GM18858 (cell line): ENCODE measurements around the gene ASTN1.

Experiments
- ATAC-seq: cut with Tn5 transposase; IDR thresholded peaks from one replicate; pipeline ENCODE4 v1.9.1; 2021; ENCODE audit not compliant: unreplicated experiment

ASTN1 gene

GRCh38 chr1:177165069-177165439 lies 542 bp upstream of the ASTN1 start:
- ATAC-seq, result no peak

DNA sequence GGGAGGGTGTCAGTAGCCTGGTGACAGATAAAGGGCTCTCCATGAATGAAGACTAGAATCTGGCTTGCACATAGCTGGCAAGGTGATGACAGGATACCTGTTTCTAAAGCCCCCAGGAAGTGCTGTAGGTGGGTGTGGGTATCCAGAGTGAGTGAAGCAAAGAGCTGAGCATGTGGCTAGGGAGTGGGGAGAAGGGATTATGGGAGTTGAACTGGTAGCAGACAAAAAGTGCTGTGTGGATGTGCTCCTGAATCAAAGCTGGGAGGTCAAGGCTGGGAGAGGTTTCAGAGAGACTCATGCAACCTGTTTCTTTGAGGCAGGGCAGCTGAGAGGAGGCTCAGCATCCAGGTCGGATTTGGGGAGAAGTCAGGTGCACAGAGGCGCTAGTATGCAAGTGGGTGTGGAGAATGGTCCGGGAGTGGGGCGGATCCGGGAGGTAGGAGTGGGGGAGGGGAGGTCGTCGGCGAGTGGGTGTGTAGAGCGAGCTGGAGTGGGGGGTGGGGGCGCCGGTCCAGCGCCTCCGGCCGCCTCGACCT lies 600 bp downstream of the ASTN1 start:
- ATAC-seq, result no peak

GRCh38 chr1:177162243-177162642 lies 2.3 kb downstream of the ASTN1 start:
- no peak for ATAC-seq

GRCh38 chr1:177146499-177146898 lies 18.0 kb downstream of the ASTN1 start:
- no peak for ATAC-seq

DNA sequence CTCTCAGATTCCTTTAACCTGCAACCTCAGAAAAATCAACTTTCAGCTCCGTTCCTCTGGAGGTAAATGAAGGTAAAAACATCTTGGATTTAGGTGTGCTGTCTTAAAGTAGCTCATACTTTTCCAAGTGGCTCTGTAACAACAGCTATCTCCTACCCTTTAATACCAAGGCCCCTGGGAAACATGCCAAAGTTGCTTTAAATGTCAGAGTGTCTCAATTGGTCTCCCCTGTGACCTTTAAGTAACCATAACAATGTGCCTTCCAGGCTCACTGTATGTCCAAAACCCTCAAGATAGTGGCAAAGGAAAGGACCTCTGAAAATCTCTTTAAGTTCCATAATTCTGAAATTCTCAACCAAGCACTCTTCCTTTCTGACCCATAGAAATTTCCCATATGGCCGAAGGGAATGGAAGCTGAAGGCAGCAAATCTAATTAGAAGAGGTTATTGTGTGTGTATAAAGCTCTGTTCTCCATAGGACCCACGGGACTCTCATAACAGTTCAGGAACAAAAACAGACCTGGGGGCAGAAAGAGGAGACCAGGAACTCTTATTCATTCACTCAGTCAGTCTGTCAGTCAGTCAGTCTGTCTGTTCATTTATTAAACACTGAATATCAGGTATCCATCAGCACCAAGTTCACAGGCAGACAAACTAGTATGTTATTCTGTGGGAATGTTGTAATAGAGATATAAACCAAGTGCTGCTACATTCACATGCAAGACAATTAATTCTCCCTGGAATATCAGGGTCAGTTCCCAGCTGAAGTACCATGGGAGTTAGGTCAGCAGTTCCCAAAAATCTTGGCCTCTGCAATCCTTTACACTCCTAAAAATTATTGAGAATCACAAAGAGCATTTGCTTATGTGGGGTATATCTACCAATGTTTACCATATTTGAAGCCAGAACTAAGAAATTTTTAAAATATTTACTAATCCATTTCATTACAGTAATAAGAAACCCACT lies 19.1 kb downstream of the ASTN1 start:
- no peak for ATAC-seq

DNA sequence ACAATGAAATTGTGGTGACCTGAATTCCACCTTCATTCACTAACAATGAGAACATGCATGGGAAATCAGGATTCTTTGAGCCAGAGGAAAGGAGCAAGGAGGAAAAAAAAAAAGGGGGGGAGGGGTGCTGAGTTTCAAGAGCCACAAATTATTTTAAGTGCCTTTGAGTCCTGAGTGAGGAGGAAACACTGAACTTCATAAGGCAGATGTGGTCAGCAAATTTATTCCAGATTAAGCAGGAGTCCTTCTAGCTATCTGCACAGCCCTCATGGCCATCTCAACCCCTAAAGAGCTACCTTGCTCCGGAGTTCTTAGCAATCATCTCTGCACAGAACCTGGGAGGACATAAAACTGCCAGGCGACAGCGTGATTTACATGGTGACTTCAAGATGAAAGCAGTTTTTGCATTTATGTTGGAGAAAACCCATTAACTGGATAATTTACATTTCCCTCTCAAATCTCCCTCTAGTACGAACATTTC lies 21.7 kb downstream of the ASTN1 start:
- ATAC-seq, result no peak

DNA sequence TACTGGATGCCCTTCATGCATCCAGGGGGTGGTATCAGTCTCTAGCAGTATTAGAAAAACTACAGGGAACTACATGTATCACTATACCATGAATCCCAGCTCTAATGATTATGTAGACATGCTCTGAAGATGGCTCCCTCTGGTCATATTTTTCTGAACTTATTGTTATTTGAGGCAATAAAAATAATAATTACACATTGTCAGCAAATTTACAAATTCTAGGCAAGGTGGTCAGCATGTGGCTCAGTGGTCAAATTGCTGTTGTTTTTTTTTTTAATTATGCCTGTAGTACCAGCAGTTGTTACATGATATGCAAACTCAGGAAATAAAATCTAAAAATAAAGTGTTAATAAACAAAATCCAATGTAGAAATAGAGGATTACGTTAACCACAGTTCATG lies 22.5 kb downstream of the ASTN1 start:
- ATAC-seq, result no peak

- no peak for ATAC-seq
Observed at GRCh38 chr1:177138347-177138746, 26.2 kb downstream of the ASTN1 start.

GRCh38 chr1:177137814-177138213 lies 26.7 kb downstream of the ASTN1 start:
- ATAC-seq, result no peak

GRCh38 chr1:177135250-177135649 lies 29.3 kb downstream of the ASTN1 start:
- ATAC-seq, result no peak

DNA sequence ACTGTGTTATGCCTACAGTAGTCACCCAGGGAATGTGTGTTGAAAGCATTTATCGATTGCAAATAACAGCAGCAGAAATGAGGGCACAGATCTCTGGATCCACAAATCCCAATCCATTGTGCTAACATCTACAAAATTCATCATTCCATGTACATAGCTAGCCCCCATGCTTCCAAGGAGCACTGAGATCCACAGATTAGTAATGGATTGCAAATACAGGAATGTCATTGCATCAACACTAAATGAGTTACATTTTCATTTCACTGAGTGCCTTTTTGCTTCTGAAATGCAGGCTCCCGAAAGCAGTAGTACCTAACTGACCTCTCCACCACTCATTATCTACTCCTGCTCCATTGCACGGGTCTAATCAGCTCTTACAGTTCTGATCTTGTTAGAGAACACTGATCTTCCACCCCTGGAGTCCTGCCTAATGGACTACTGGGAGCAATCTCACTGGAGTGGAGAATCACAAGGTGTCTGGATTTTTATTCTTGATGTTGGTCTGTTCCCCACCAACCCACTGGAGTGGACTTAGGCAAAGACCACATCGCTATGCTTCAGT lies 30.5 kb downstream of the ASTN1 start:
- ATAC-seq, result no peak

DNA sequence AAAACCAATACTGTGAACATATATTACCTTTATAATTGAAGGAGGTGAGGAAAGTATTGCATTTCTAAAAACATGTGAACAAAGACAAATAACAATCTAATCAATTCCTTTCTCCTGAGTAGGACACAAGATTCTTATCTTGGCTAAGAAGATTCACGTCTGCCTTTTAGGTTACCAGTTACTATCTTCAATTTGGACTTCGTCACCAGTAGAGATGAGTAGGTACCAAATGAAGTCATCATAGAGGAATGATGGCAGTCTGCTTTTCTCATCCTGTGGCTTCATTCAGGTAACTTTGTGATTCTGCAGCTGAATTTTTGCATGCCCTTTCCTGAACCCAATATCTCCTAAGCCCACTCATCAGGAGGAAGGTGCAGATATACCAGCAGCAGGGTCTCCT lies 32.4 kb downstream of the ASTN1 start:
- no peak for ATAC-seq

GRCh38 chr1:177131723-177132122 lies 32.8 kb downstream of the ASTN1 start:
- no peak for ATAC-seq

DNA sequence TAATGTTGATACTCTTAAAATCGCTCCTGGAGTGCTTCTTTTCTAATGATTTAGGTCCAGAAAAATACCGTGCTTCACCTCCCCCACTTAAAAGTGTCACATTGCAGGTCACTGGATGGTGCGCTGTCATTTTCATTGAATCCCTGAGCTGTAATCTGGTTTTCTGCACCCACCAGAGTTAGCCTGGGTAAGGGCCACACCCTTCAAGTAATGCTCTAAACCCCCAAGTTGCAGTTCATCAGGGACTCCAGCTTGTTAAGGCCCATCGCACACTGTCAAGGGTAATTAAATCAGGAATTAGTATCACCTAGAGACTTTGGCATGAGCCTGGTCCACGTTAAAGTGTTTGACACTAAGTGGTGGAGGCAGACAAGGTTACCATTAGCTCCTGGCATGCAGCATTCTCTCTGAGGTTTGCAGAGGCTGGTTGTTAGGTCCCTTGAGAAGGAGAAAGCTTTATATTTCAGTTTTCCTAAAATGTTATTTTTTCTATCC lies 34.0 kb downstream of the ASTN1 start:
- ATAC-seq, result no peak

DNA sequence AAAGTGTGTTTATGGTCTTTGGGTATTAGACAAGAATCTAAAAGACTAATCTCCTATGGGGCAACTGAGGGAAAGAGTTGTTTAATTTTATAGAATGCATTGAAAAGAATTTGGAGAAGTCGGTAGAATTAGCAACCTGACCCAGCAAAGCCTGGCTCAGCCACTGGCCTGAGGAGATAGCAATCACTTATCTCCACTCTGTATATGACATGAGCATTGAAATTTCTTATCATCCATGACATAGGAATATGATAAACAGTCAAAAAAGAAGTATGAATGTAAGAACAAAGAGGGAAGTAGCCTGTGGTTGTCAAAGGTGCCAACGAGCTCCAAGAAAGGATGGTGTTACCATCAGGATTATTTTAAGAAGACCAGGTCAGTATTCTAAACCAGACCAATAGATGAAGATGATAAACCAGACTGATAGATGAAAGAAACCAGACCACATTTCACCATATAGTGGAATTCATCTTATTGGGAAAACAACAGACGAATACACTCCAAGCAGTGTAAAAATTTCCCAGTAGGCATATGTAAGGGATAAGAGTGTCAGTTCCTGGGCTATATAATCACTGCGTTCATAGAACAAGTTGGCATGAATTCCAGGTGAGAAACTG lies 35.7 kb downstream of the ASTN1 start:
- no peak for ATAC-seq

DNA sequence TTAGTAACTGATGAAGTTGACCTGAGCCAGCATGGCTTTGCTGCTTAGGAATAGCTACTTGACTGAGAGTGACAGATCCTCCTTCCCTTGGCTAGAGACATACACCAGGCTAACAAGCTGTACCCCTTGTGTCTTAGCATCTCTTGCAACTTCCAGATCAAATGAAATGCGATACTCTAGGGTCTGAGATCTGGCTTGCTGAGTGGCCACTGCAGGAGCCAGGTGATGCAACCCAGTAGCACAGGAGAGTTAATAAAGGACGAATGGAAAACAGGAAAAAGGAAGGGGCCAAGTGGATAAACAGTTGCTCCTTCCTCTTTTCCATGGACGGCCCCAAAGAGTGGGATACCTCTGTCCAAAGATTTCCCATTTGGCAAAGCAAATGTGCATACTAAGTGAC lies 38.2 kb downstream of the ASTN1 start:
- no peak for ATAC-seq

DNA sequence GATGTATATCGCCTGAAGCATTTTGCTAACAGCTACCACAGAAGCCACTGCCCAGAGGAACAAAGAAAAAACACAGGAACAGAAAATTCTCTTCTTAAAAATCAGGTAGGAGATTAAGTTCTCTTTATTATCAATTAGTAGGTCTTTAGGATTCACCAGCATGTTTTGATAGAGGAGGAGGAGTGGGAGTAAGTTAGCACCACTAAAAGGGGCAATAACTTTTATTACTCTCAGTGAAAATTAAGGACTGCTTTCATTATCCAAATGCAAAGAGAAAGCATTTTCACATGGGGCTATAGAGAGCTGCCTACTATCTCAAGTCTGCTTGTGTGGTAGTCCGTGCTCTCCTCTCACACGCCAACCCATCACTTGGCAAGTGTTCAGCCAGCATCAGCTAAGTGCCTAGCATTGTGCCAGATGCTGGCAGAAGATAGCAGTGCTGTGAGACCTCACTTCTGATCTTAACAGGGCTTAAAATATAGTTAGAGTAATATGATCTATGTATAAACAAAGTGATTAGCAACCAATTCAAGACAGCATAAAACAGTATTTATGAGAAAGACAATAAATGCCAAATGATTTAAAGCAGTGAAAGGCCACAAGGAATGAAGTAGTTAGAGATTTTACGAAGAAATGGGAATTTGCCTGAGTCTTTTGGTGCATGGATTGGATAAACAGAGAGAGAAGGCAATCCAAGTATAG lies 39.8 kb downstream of the ASTN1 start:
- ATAC-seq, result no peak

DNA sequence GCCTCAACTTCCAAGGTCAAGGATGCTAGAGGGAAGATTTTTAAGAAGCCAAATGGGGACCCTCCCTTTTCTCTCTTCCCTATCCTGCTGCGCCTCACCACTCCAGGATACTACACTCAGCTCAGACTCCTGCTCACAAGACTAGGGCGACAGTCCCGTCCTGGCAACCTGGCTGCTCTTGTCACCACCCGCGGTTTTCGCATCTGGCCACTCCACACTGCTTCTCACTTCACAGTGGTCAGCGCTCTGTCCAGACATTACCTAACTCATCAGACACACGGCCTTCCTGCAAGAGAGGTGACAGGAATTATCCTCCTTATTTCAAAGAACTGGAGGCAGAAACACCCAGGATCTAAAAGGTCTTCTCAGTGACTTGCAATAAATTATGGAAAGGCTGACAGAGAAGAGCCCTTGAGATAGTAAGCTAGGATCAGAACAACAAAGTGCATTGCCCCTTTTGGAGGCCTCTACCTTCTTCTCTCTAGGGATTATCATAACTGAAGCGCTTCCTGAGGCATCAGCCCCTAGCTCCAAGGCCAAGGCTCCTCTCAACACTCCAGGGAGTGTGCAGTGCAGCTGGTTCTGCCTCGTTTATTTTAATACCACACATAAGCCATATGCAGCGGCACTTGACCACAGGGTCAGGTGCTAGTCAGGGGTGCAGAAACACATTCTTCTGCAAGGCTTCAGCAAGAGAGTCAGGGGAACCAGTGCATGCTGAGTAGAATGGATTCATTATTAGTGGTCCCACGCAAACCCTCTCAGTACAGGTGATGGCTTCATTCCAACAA lies 41.9 kb downstream of the ASTN1 start:
- no peak for ATAC-seq

DNA sequence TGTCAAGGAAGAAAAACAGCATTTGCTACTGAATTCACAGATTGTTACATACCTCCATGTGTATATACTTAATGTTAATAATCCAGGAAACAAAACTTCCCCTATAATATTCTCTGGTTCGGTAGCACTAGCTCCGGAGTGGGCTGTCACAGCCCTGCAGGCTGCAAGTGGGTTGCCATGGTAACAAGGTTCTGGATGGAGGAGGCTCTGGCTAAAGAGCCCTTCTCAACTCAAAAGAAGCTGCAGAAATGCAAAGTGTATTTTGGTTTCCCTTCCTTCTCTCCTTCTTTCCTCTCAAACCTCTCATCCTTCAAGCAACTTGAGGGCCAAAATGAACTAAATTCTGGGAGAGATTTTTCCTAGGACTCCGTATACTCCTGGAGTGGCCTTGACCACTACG lies 45.2 kb downstream of the ASTN1 start:
- no peak for ATAC-seq

DNA sequence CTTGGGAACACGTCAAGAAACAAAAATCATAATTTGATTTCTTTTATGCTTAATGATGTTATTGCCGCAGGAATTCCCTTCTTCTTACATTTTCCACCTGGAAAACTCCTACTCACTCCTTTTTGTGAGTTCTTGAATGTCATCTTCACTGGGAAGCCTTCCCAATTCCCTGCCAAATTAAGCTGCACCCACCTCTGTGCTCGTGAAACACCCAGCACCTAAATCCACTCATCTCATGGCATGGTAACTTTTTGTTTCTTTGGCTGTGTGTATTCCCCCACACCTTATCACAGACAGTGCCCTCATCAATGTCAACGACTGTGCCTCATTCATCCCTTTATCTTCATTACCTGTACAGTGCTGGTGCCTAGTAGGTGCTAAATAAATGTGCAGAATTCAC lies 45.6 kb downstream of the ASTN1 start:
- no peak for ATAC-seq
